Measurements from ENCODE around the gene SLC7A1. TPM values are rescaled to one million over a fixed set of nuclear protein-coding genes. Genes with fewer than 3 reads are reported as not detected.

Gene SLC7A1
- total RNA-seq, 4 donors from 2014 or later = 87.5 to 127 (median 93.9) TPM

DNA sequence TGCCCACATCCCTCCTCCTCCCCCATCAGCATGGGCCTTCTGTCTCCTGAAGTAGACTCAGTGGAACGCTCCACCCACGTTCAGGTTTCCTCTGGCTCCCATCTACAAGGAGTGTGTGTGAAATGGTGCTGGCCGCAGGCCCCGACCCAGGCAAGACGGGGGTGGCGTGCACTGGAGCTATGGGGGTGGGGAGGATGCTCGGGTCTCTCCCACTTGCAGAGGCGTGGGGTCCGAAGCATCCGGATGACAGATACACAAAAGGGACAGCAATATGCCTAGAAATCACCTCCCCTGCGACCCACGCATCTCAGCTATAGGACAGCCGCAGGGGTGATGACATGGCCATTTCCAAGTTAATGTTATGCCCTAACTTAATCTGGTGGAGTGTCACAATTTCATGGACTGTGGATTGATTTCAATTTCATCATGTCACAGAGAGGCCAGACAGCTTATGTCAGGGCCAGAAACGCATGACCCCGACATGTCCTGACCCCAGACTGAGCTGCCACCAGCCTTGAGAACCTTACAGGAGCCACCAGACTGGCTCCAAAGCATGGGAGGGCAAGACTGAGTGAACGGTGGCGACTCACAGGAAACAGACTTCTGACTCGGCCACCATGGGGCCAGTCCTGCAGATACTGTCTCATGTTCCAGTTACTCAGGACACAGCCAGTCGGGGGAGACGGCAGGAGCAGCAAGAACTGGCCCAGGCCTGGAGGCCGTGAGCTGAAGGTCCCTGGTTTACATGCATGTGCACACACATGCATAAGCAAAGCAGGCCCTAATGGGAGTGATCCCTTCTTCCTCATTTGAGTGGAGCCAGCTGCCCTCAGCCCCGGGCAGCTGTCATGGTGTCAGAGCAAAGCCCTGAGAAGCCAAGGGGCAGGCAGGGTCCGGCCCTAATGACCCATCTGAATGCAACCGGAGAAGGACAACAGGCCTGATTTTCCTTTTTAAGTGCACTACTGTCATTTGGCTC, 82.2 kb downstream of the SLC7A1 start:
- Histone ChIP-seq H3K27me3 (no peaks in the 10 kb centered on the region), H3K27ac (no peak overlapping the region), H3K4me3 (no peak overlapping the region), H3K36me3 (peaks cover 20 to 87% (median 45%) of the 10 kb centered on the region in 3 donors), H3K4me1 (peaks cover 0 to 43% (median 4%) of the 10 kb centered on the region in 3 donors), H3K9me3 (no peaks in the 10 kb centered on the region)
- intact Hi-C loops (cut with DNase I) = no loop called here
- WGBS, 2 donors = 81 to 82% methylated on average over 12 to 13 of the region's 24 CpGs
- no peak for DNase-seq
- TF ChIP-seq, protein P1, sequence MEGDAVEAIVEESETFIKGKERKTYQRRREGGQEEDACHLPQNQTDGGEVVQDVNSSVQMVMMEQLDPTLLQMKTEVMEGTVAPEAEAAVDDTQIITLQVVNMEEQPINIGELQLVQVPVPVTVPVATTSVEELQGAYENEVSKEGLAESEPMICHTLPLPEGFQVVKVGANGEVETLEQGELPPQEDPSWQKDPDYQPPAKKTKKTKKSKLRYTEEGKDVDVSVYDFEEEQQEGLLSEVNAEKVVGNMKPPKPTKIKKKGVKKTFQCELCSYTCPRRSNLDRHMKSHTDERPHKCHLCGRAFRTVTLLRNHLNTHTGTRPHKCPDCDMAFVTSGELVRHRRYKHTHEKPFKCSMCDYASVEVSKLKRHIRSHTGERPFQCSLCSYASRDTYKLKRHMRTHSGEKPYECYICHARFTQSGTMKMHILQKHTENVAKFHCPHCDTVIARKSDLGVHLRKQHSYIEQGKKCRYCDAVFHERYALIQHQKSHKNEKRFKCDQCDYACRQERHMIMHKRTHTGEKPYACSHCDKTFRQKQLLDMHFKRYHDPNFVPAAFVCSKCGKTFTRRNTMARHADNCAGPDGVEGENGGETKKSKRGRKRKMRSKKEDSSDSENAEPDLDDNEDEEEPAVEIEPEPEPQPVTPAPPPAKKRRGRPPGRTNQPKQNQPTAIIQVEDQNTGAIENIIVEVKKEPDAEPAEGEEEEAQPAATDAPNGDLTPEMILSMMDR (IDR thresholded peaks at IDR 0.05) = no peak
- no peak for TF ChIP-seq POLR2A (IDR thresholded peaks at IDR 0.05)

DNA sequence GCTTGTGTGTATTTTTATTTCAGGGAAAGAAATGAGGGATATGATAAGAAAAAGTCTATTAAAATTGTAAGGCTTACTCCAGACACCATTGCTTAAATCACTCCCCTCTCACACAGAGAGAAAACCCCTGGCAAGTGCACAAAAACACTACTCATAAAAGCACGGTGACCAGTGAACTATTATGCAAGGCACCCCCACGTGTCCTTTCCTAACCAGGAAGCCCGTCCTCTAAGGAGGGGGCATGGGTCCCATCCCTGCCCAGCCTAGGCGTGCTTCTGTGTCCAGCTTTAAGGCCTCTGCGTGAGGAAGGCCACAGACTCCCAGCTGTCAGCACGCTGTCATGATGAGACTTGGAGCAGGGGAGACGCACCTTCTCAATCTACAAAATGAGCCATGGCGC, 83.5 kb downstream of the SLC7A1 start:
- no peak for DNase-seq
- peaks cover 0 to 6% (median 0%) of the 10 kb centered on the region in 4 donors for H3K27me3 ChIP-seq
- intact Hi-C loops (cut with DNase I) = no loop called here
- no peak overlapping the region for H3K4me3 ChIP-seq
- peaks cover 0 to 56% (median 12%) of the 10 kb centered on the region in 3 donors for H3K4me1 ChIP-seq
- no peak for TF ChIP-seq POLR2A (IDR thresholded peaks at IDR 0.05)
- TF ChIP-seq, protein P1 (IDR thresholded peaks at IDR 0.05) = no peak
- no peaks in the 10 kb centered on the region for H3K9me3 ChIP-seq
- peaks cover 16 to 74% (median 37%) of the 10 kb centered on the region in 3 donors for H3K36me3 ChIP-seq
- no peak overlapping the region for H3K27ac ChIP-seq
- 56 to 57% methylated on average over 5 to 8 of the region's 8 CpGs for WGBS, 2 donors

DNA sequence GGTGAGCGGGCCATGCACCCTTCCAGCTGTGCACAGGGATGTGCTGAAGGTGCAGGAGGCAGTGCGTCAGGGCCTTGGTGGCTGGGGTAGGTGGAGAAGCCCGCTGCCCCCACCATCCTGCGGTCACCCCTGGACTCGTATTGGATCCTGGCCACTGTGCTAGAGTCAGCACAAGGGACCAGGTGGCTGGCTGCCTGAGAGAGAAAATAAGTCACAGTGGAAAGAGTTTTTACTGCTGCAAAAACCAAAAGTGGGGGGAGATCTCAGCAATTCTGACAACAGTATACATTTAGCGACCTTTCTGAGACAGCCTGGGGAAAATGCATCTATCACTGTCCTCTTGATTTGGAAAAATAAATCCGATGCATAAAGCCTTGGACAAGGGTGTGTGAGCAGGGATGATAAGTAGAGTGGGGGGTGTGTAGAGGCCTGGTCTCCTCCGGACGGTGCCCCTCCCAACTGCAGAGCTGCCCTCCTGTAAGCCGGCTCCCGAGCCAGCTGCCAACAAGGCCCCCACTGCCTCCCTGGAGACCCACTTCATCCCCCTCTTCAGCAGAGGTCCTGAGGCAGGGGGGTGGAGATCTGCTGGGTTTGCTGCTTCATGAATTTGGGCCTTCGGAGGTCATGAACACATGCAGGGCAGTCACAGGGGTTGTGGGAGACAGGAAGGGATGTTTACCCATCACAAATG, 84.2 kb downstream of the SLC7A1 start:
- Histone ChIP-seq H3K27ac (no peak overlapping the region), H3K4me1 (peaks cover 0 to 63% (median 12%) of the 10 kb centered on the region in 3 donors), H3K9me3 (no peaks in the 10 kb centered on the region), H3K36me3 (peaks cover 9 to 67% (median 30%) of the 10 kb centered on the region in 3 donors), H3K4me3 (no peak overlapping the region), H3K27me3 (peaks cover 0 to 14% (median under 1%) of the 10 kb centered on the region in 4 donors)
- intact Hi-C loops (cut with DNase I) = no loop called here
- TF ChIP-seq POLR2A (IDR thresholded peaks at IDR 0.05) = no peak
- 57 to 70% methylated on average over 7 to 11 of the region's 12 CpGs for WGBS, 2 donors
- DNase-seq = no peak

DNA sequence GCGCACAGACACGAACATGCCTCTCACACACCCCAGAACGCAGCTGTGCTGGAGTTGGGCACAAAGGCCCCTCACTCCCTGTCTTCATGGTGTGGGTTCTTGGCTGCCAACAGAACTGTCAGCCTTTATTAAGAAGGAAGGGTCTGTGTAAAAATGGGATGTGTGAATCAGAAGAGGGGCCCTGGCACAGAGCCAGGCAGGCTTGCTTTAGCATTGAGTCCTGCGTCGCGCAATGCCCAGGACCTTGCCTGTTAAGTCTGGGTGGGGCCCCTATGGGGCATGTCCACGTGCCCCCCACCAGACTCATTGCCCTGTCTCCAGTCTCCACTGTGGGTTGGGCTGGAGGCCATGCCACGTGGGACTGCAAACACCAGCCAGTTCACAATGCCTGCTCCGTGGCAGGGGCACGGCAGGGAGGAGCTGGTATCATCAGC, 84.8 kb downstream of the SLC7A1 start:
- H3K4me1 ChIP-seq = peaks cover 0 to 68% (median 14%) of the 10 kb centered on the region in 3 donors
- peaks cover 9 to 61% (median 24%) of the 10 kb centered on the region in 3 donors for H3K36me3 ChIP-seq
- peaks cover 0 to 19% (median 2%) of the 10 kb centered on the region in 4 donors for H3K27me3 ChIP-seq
- WGBS, 2 donors = 49 to 85% methylated on average over 3 to 10 of the region's 10 CpGs
- no peaks in the 10 kb centered on the region for H3K9me3 ChIP-seq
- DNase-seq = no peak
- no peak overlapping the region for H3K4me3 ChIP-seq
- intact Hi-C loops (cut with DNase I) = no loop called here
- TF ChIP-seq POLR2A (IDR thresholded peaks at IDR 0.05) = no peak
- TF ChIP-seq, protein P1 (IDR thresholded peaks at IDR 0.05) = no peak
- H3K27ac ChIP-seq = no peak overlapping the region

DNA sequence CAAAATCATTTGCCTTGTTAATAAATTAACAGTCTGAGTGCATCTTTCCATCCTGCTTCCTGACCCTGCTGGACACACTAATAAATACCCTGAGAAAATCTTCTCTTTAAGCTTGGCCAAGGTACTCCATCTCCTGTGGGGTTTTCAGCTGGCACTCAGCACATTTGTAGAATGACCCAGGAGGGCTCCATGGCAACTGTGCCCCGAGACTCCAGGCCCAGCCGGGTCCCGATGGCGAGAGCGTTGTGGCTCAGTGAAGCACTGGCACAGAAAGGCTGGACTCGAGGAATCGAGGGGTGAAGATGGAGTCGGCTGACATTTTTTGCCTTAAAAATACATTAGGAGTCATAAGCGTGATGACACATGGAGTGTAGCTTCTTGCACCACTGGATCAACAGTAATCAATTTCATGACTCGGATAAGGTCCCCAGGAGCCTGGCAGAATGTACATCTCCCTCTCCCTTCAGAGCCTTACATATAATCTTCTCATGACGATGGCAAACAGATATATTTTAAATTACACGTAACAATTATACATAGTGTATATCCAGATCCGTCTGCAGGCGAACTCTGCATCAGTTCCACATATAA, 85.4 kb downstream of the SLC7A1 start:
- intact Hi-C loops (cut with DNase I) = loop anchor here (5.0 to 10.0 kb wide), 2 partner anchors 197 to 605 kb away; no protein-coding TSS in a partner anchor
- no peaks in the 10 kb centered on the region for H3K9me3 ChIP-seq
- H3K27me3 ChIP-seq = peaks cover 0 to 25% (median 2%) of the 10 kb centered on the region in 4 donors
- H3K36me3 ChIP-seq = peaks cover 3 to 55% (median 18%) of the 10 kb centered on the region in 3 donors
- no peak for TF ChIP-seq POLR2A (IDR thresholded peaks at IDR 0.05)
- TF ChIP-seq, protein P1 (IDR thresholded peaks at IDR 0.05) = no peak
- 68 to 78% methylated on average over 14 of the region's 14 CpGs for WGBS, 2 donors
- no peak overlapping the region for H3K4me3 ChIP-seq
- no peak overlapping the region for H3K27ac ChIP-seq
- H3K4me1 ChIP-seq = peaks cover 0 to 64% (median 15%) of the 10 kb centered on the region in 3 donors
- no peak for DNase-seq
